ENCODE data around the gene GRB14.

GRB14 gene

GRCh38 chr2:164479460-164479859, 141.8 kb downstream of the GRB14 start:
- peak; percentile 45; the same call in 1 of the 2 replicates for TF ChIP-seq CTCF (IDR thresholded peaks at IDR 0.05)

- no peak for TF ChIP-seq CTCF (IDR thresholded peaks at IDR 0.05)
These were observed 143.1 kb downstream of the GRB14 start for GRCh38 chr2:164478205-164478604.

- no peak for TF ChIP-seq CTCF (IDR thresholded peaks at IDR 0.05)
These were observed 146.4 kb downstream of the GRB14 start for GRCh38 chr2:164474873-164475272.

GRCh38 chr2:164473021-164473420, 148.3 kb downstream of the GRB14 start:
- no peak for TF ChIP-seq CTCF (IDR thresholded peaks at IDR 0.05)

GRCh38 chr2:164464376-164464775, 156.9 kb downstream of the GRB14 start:
- TF ChIP-seq CTCF (IDR thresholded peaks at IDR 0.05), result no peak

- no peak for TF ChIP-seq CTCF (IDR thresholded peaks at IDR 0.05)
These were observed 162.5 kb downstream of the GRB14 start for GRCh38 chr2:164458792-164459191.

GRCh38 chr2:164457271-164457670, 164.0 kb downstream of the GRB14 start:
- TF ChIP-seq CTCF (IDR thresholded peaks at IDR 0.05), result no peak

GRCh38 chr2:164456619-164457018, 164.7 kb downstream of the GRB14 start:
- TF ChIP-seq CTCF (IDR thresholded peaks at IDR 0.05), result no peak

Data from LNCAP (cell line).